Stimulated activated CD8-positive, alpha-beta memory T cell treated with anti-CD3 and anti-CD28 coated beads, Interleukin-12 subunit alpha, Interleukin-12 subunit beta, amount 100 ng/mL, for 24 hours (primary cell): Measurements from ENCODE around the gene TSR3.
A peak's percentile ranks its signal among the peaks of the same experiment; 100 is the strongest.

Experiments used
- DNase-seq: peaks from one replicate; pipeline ENCODE4 v3.0.0-alpha.2; 2020; ENCODE audit errors: extremely low read depth

The TSR3 gene

GRCh38 chr16:1324286-1324826 lies 27.3 kb downstream of the TSR3 start:
- no peak for DNase-seq

DNA sequence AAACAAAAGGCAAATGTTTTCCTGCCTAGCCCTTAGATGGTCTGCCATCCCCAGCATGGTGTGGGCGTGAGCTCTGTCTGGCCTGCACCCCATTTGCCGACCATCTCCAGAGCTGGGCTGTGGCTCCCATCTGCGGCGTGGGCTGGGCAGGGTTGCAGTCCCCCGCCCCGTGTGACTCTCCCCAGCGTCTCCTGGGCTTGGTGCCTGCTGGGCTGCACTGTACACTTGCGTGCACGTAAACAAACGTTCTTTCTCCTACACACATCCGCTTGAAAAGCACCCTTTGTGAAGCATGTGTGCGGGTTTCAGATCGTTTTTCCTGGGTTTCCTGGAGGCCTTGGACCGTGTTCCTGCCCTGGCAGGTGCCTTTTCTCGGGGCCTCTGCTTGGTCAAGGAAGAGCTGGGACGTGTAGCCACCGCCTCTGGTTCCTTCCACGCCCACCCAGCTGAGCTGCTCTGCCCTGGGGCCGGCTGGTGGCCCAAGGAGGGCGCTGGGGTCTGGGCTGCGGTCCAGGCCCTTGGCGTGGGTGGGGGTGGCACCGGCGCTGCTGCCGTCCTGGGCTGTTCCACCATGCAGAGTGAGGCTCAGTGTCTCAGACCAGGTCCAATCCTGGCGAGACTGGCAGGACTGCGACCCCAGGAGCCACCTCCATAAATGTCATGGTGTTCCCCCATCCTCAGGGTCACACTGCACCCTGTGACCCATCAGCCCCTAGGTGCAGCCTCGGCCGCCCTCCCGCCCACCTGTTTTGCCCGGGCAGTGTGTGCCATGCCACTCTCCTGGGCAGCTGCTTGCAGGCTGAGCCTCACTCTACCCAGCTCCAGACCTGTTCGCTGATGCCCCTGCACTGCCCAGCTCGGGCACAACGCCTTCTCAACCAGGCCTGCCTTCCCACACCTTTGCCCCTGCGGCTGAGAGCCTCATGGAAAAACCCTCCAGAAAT lies 28.1 kb downstream of the TSR3 start:
- no peak for DNase-seq

DNA sequence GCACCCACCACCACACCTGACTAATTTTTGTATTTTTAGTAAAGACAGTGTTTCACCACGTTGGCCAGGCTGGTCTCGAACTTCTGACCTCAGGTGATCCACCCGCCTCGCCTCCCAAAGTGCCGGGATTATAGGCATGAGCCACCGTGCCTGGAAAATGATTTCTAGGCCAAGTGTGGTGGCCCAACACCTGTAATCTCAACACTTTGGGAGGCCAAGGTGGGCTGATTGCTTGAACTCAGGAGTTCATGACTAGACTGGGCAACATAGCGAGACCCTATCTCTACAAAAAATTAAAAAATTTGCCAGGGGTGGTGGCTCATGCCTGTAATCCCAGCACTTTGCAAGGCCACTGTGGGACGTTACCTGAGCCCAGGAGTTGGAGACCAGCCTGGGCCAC lies 29.3 kb downstream of the TSR3 start:
- no peak for DNase-seq

DNA sequence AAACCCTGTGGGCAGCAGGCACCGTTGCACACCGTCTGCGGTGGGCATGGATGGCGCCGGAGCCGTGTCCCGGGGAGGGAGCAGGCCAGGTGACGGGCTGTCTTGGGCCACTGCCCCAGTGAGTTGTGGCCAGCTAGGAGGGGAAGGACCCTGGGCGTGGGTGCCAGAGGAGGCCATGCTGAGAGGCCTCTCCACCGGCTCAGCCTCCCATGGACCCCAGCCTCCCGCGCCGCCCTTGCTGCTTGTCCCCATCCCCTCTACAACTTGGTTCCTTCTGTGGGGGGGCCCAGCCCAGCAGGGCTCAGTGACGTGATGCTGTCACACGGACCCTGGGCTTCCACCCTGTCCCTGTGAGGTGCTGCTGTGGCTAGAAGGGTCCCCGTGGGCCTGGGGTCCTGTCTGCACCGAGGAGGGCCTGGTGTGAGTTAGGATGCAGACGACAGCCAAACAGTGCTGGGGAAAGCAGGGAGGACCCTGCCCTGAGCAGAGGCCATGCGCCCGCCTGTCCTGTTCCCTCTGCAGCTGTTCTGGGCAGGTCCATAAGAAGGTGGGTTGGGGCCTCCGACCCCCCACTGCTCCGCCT lies 30.9 kb downstream of the TSR3 start:
- no peak for DNase-seq

DNA sequence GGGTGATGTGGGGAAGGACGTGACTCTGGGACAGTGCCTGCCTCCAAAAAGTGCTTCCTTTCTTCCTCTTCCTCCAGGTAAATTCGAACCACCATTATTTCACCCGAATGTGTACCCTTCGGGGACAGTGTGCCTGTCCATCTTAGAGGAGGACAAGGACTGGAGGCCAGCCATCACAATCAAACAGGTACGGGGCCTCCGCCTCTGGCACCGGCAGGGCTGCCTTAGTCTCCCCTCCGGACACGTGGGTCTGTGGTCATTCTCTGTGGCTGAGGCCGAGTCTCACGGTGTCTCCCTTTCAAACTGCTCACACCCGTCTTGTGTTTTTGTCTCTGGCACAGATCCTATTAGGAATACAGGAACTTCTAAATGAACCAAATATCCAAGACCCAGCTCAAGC lies 31.6 kb downstream of the TSR3 start:
- DNase-seq: no peak

GRCh38 chr16:1319041-1319440 lies 32.6 kb downstream of the TSR3 start:
- DNase-seq: no peak

GRCh38 chr16:1318268-1318545 lies 33.5 kb downstream of the TSR3 start:
- no peak for DNase-seq

DNA sequence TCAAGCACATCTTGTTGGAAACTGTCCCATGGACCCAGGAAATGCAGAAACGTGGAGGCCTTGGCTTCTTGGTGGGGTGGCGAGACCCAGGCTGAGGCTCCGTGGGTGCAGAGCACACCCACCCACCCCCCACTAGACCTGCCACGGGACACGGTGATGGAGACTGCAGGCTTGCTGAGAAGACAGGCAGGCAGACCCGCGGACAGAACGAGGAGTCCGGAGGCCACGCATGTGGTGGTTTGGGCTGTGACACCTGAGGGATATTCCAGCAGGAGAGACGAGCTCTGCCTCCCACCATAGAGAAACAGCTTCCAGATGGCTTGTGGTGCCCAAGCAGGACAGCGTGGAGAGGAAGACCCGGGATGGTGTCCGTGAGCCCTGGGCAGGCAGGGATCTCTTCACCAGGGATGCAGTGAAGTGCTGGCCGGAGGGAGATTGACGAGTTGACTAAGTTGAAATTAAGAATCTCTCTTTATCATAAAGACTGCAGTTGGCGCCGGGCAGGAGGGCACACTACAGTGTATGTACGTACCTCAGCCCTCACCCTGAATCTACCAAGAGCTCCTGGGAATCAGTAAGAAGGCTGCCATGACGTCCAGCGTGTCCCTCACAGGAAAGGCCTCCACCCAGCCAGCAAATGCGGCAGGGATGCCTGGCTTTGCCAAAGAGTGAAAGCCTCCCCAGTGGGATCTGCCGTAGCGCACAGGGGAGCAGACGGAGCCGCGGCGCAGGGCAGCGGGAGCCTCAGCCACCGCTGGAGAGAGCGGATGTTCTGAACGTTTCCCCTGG lies 34.0 kb downstream of the TSR3 start:
- no peak for DNase-seq

DNA sequence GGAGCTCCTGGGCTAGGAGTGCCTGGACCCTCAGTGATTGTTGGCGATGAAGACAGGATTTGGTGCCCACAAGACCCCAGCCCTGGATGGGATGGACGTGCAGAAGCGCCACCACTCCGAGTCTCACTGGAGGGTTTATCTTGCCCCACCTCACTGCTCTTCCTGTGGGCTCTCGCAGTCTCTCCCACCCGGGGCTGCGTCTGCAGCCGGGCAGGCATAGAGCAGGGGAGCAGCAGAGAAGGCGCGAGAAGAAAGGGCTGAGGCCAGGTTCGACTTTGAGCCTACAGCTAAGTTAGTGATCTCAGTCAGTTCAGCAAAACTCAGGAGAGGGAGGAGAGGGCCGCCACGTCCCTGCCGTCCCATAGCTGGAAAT lies 35.7 kb downstream of the TSR3 start:
- DNase-seq: no peak

GRCh38 chr16:1315081-1316032 lies 36.3 kb downstream of the TSR3 start:
- DNase-seq: no peak

- DNase-seq: no peak
Measured at GRCh38 chr16:1314399-1315068, 37.1 kb downstream of the TSR3 start.

DNA sequence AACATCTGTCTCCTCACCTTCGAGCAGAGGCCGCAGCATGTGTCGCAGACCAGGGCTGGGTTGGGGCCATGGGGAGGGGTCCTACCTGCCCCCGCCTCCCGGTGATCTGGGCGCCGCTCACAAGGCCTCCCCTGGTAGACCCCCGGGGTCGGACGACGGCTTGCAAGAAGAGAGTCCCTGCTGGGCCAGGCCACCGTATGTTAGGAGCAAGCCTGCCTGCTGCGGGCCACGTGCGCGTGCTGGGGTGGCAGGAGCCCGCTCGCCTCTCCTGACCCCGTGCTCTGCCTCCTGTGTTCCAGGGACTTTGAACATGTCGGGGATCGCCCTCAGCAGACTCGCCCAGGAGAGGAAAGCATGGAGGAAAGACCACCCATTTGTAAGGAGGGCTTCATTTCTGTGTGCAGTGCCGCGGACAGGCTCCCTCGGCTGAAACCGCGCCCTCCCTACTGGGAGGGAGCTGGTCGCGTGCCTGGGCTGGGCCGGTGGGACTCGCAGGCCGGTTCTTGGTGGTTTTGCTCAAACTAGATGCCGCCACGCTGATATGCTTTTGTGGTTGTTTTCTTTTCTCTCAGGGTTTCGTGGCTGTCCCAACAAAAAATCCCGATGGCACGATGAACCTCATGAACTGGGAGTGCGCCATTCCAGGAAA lies 37.8 kb downstream of the TSR3 start:
- DNase-seq: no peak

DNA sequence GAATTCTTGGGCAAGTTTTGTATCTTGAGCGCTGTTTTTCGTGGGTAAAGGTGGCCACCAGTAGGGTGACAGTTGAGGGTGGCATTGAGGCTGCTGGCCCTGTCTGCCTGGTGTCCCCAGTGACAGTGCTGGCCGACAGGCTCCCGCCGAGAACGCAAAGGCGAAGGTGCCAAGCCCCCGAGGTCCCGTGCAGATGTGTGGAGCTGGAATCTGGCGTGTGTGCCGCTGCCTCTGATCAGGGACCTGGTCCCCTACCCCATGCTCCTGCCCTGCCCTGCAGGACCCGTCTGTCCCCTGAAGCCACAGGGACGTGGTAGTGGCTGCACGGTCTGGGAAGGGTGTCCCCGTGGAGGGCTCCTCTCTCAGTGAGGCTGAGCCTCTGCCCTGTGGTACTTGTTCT lies 38.8 kb downstream of the TSR3 start:
- DNase-seq: no peak

DNA sequence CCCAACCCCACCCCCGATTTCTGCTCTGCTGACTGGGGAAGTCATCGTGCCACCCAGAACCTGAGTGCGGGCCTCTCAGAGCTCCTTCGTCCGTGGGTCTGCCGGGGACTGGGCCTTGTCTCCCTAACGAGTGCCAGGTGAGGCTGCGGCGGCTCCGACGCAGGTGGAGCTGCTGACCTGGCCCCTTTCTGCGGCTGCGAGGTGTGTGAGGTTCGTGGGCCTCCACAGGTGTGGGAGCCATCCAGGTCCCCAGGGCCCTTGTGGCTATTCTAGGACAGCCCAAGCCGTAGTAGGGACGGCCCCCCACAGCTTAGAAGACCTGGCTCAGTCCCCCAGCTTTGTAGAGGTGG lies 39.2 kb downstream of the TSR3 start:
- no peak for DNase-seq

DNA sequence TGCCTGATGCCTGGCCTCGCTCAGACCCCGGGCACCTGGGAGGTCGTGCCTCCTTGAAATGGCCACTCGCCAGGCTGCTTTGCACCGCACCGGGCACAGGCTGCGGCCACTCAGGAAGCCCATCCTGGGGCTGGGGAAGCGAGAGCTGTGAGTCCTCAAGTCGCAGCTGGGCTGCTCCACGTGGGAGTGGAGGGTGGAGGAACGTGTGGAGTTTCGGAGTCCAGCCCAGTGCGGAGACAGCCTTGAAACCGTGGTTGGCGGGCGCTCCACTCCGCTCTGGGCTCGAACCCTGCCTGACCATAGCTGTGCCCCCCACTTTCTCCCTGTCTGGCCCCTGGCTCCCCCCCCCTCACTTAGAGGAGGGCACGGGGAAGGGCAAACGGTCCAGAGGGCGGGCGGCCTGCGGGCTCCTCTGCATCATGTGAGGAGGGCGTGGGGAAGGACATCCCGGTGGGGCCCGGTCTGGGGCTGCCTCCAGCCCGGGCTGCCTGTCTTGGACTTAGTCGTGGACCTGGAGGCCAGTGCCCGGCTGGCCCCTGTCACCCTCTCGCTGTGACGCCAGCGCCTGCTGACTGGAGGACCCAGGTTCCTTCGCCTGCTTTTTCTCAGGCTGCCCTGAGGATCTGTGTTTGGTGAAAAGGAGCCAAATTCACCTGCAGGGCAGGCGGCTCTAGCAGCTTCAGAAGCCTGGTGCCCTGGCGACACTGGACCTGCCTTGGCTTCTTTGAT lies 39.8 kb downstream of the TSR3 start:
- no peak for DNase-seq

DNA sequence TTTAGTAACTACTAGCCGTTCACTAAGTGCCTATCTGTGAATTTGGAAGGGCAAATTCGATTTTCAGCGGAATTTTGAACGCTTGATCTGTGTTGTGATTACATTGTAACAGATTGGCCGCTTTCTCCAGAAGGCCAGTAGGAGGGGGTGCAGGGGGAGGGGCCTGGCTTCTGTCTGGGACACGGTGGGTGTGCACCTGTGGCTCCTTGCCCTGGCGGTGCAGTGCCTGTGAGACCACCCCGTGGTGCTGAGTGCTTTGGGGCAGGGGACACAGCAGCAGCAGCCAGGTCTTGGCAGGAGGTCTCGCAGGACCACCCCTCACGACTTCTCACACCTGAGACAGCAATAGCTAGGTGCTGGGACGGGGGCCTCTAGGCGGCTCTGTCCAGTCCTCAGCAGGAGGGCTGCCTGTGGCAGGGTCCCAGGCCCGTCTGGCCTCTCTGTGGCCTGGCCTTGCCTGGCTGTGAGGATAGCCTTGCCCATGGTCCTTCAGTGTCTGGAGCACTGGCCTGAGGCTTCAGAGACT lies 40.4 kb downstream of the TSR3 start:
- no peak for DNase-seq

DNA sequence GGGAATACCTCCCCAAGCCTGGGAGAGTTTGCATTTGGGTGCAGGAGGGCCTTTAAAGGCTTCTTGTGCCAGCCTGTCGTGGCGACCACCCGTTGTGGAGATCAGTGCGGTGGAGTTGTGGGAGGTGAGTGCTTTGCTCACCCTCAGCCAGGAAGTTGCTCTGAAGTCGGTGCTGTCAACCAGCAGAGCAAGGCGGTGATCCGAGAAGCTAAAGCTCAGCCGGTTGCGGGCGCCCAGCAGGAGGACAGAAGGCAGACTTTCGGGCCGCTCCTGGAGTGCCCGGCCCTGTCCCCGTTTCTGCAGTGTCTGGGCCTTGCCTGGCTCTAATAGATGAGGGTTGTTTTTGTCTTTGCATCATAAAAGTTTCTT lies 40.9 kb downstream of the TSR3 start:
- no peak for DNase-seq

DNA sequence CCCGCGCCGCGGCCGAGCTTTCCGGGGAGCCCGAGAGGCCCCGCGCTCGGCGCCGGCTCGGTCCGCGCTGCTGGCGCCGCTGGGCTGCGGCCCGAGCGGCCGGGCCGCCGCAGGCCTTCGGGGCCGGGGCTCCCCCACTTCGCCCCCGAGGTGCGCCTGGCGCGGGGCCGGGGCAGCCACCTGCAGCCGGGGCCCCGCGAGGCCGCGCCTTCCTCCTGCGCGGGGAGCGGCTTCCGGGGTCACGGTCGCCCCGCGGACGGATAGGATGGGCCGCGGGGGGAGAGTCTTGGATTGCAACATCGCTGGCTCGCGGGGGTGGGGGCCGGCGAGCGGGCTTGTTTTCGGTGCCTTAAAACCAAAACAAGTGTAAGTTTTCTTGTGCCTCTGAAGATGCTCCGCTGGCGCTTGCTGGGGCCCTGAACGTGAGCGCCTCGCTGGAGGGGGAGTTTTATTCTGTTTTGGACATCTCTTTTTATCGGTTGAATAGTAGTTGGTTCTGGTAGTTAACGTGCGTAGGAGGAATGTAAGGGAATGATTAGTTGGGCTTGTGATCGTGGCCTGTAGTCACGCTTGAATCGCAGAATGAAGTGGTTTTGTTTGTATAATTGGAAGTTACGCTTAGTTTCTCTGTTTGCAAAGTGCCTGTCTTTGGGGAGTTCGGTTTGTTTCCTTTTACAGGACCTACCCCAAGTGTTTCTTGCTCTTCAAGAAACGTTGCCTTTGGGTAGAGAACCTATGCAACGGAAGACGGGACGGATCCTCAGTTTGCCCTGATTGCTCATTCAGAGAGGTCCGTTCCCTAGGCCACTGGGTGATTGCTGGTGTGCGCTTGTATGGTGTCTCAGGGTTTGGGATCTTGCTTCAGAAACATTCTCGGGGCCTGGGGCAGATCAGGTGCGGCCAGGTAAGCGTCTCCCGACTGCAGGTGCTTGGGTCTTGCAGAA lies 41.5 kb downstream of the TSR3 start:
- peak; percentile 32 for DNase-seq
